Panc1 (cell line): ENCODE data around the gene CEP290.

ENCODE experiments used
- CTCF ChIP-seq: fragments of 450-650 bp; IDR thresholded peaks from 2 replicates; pipeline ENCODE4 v1.5.1; 2017; ENCODE audit warnings: mild to moderate bottlenecking
- POLR2AphosphoS5 ChIP-seq: IDR thresholded peaks from 2 replicates; pipeline ENCODE4 v1.6.1; 2012; ENCODE audit warnings: mild to moderate bottlenecking, low read depth, low read length, moderate library complexity
- REST ChIP-seq, 2 experiments: IDR thresholded peaks; 2 replicates each; pipeline ENCODE4 v1.6.1; 2011 to 2012; ENCODE audit warnings: low read depth in 2 of 2, control low read depth in 1 of 2, low read length in 1 of 2, mild to moderate bottlenecking in 1 of 2, moderate library complexity in 1 of 2; ENCODE audit not compliant: insufficient read depth in 1 of 2
- SIN3A ChIP-seq: IDR thresholded peaks from 2 replicates; pipeline ENCODE4 v1.6.1; 2012; ENCODE audit warnings: low read depth, mild to moderate bottlenecking, low read length, moderate library complexity, borderline replicate concordance; ENCODE audit not compliant: insufficient read depth
- TCF7L2 ChIP-seq: IDR thresholded peaks from 2 replicates; pipeline ENCODE4 v1.6.1; 2011; ENCODE audit warnings: mild to moderate bottlenecking, low read depth, low read length, inconsistent platforms

- TF ChIP-seq SIN3A = no peak
- TF ChIP-seq CTCF = no peak
- TF ChIP-seq POLR2AphosphoS5 = no peak
- TF ChIP-seq TCF7L2 = no peak
- no peak for TF ChIP-seq REST (IDR thresholded peaks at IDR 0.05; ENCODE audit: insufficient read depth in 1 of 2, low read depth in 2 of 2, low read length in 1 of 2)
Measured at GRCh38 chr12:88166179-88166578, 24.3 kb upstream of the CEP290 start.
